SU-DHL-6 (cell line): Measurements from ENCODE around the gene APOL3.

Experiments used
- H2AFZ ChIP-seq: fragments of 200-600 bp; sonication (generic); 2 replicates; pipeline ENCODE4 v1.6.1; 2014; ENCODE audit warnings: low read depth, mild to moderate bottlenecking, moderate library complexity, mixed read lengths, antibody characterized with exemption, low read length; ENCODE audit not compliant: severe bottlenecking
- H3F3A ChIP-seq: fragments of 200-600 bp; shearing (Covaris generic); 2 replicates; pipeline ENCODE4 v1.6.0; 2016; ENCODE audit warnings: antibody characterized with exemption, mild to moderate bottlenecking; ENCODE audit not compliant: insufficient read depth
- H3K27ac ChIP-seq: fragments of 200-600 bp; sonication (generic); 2 replicates; pipeline ENCODE4 v1.5.1; 2016; ENCODE audit warnings: low read depth, mild to moderate bottlenecking, low read length, moderate library complexity, mixed read lengths
- H3K27me3 ChIP-seq: fragments of 200-600 bp; sonication (generic), shearing (Covaris generic); 2 replicates; pipeline ENCODE4 v1.6.0; 2014; ENCODE audit warnings: mild to moderate bottlenecking, low read length
- H3K36me3 ChIP-seq: fragments of 200-600 bp; sonication (generic); 2 replicates; pipeline ENCODE4 v1.6.1; 2014; ENCODE audit warnings: mild to moderate bottlenecking, low read length, mixed read lengths
- H3K4me2 ChIP-seq: fragments of 300-600, 200-600 bp; shearing (Covaris generic), sonication (generic); 2 replicates; pipeline ENCODE4 v1.6.0; 2014; ENCODE audit warnings: low read length, low read depth, mild to moderate bottlenecking; ENCODE audit not compliant: poor library complexity, severe bottlenecking
- H3K4me3 ChIP-seq: fragments of 200-600 bp; sonication (generic); 2 replicates; pipeline ENCODE4 v1.5.1; 2014; ENCODE audit warnings: antibody characterized with exemption, low read length, mild to moderate bottlenecking, mixed read lengths; ENCODE audit not compliant: insufficient read depth, poor library complexity, severe bottlenecking
- H3K79me2 ChIP-seq: fragments of 200-600 bp; sonication (generic); 2 replicates; pipeline ENCODE4 v1.6.1; 2014; ENCODE audit warnings: mild to moderate bottlenecking, low read length, moderate library complexity; ENCODE audit not compliant: insufficient read depth
- H3K9ac ChIP-seq: fragments of 200-600 bp; sonication (generic); 2 replicates; pipeline ENCODE4 v1.7.0; 2014; ENCODE audit warnings: mild to moderate bottlenecking, low read length
- H3K9me2 ChIP-seq: fragments of 200-600 bp; sonication (generic); replicated peaks from 2 replicates; pipeline ENCODE4 v1.6.1; 2014; ENCODE audit warnings: low read length; ENCODE audit not compliant: insufficient read depth
- H3K9me3 ChIP-seq: fragments of 200-600 bp; sonication (generic); 2 replicates; pipeline ENCODE4 v1.6.1; 2014; ENCODE audit warnings: low read length, mixed read lengths; ENCODE audit not compliant: insufficient read depth
- H4K20me1 ChIP-seq: fragments of 200-600 bp; sonication (generic); 2 replicates; pipeline ENCODE4 v1.6.1; 2014; ENCODE audit warnings: low read depth, mild to moderate bottlenecking, antibody characterized with exemption, low read length, moderate library complexity, mixed read lengths
- EZH2phosphoT487 ChIP-seq: fragments of 200-600 bp; sonication (generic), shearing (Covaris generic); conservative IDR thresholded peaks from 2 replicates; pipeline ENCODE4 v1.6.1; 2018; ENCODE audit warnings: mild to moderate bottlenecking, antibody characterized with exemption, low read length, moderate library complexity, mixed read lengths
- TF ChIP-seq, protein P1 (sequence below): fragments of 200-600 bp; sonication (generic); IDR thresholded peaks from one replicate; pipeline ENCODE4 v1.5.1; 2017; ENCODE audit warnings: antibody characterized with exemption, mild to moderate bottlenecking, low read length, moderate library complexity; ENCODE audit not compliant: insufficient read depth, poor library complexity, severe bottlenecking

Gene APOL3

DNA sequence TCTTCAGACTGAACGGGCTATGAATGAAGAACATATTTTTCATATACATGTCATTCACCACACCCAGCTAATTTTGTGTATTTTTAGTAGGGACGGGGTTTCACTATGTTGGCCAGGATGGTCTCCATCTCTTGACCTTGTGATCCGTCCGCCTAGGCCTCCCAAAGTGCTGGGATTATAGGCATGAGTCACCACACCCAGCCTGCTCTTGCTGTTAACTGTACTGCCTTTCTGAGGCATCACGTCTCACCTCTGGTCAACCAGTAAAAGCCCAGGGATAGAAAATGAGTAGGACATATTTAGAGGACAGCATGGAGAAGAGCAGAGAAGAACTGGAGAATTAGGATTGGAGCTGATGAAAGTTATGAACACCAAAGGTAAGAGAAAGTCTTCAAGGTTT lies 55.6 kb downstream of the APOL3 start:
- H3K4me2 ChIP-seq, result no peak overlapping the region
- no peaks in the 10 kb centered on the region for H3K79me2 ChIP-seq
- no peaks in the 10 kb centered on the region for H3K9me2 ChIP-seq
- H3K27me3 ChIP-seq, result no peaks in the 10 kb centered on the region
- H3K36me3 ChIP-seq, result no peaks in the 10 kb centered on the region
- H4K20me1 ChIP-seq, result no peaks in the 10 kb centered on the region
- H3K4me3 ChIP-seq, result no peak overlapping the region
- no peak overlapping the region for H3K27ac ChIP-seq
- TF ChIP-seq EZH2phosphoT487, result no peak
- TF ChIP-seq, protein P1, sequence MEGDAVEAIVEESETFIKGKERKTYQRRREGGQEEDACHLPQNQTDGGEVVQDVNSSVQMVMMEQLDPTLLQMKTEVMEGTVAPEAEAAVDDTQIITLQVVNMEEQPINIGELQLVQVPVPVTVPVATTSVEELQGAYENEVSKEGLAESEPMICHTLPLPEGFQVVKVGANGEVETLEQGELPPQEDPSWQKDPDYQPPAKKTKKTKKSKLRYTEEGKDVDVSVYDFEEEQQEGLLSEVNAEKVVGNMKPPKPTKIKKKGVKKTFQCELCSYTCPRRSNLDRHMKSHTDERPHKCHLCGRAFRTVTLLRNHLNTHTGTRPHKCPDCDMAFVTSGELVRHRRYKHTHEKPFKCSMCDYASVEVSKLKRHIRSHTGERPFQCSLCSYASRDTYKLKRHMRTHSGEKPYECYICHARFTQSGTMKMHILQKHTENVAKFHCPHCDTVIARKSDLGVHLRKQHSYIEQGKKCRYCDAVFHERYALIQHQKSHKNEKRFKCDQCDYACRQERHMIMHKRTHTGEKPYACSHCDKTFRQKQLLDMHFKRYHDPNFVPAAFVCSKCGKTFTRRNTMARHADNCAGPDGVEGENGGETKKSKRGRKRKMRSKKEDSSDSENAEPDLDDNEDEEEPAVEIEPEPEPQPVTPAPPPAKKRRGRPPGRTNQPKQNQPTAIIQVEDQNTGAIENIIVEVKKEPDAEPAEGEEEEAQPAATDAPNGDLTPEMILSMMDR, result no peak
- H3F3A ChIP-seq, result no peaks in the 10 kb centered on the region
- no peak overlapping the region for H2AFZ ChIP-seq
- no peaks in the 10 kb centered on the region for H3K9me3 ChIP-seq
- H3K9ac ChIP-seq, result no peak overlapping the region

DNA sequence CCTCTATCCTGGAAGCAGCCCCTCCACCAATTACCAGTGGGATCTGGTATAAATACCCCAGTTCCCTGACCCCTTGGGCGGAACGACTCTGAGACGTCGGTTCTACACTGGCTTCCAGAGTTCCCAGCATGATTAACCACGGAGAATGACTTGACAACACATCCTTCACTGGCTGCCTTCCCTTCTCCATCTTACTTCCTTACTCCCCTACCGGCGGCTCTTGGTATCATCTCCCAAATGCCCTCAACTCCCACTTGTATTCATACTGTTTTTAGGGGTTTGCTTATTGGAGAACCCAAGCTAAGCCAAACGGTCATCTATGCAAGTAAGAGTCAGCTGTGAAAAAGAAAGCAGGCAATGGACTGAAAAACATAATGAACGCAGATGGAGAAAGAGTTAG lies 56.1 kb downstream of the APOL3 start:
- H3K27me3 ChIP-seq, result no peaks in the 10 kb centered on the region
- no peak overlapping the region for H3K4me3 ChIP-seq
- no peaks in the 10 kb centered on the region for H3K9me2 ChIP-seq

DNA sequence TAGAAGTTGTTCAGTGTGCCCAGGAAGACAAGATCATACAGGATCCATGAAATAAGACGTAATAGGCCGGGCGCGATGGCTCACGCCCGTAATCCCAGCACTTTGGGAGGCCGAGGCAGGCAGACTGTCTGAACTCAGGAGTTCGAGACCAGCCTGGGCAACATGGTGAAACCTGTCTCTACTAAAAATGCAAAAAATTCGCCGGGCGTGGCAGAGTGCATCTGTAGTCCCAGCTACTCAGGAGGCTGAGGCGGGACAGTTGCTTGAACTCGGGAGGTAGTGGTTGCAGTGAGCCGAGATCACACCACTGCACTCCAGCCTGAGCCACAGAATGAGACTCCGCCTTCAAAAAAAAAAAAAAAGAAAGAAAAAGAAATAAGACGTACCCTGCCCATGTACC lies 56.7 kb downstream of the APOL3 start:
- no peak overlapping the region for H3K4me2 ChIP-seq
- H3K4me3 ChIP-seq, result no peak overlapping the region
- H3K27ac ChIP-seq, result no peak overlapping the region
- no peaks in the 10 kb centered on the region for H3K9me3 ChIP-seq
- H3K9me2 ChIP-seq, result no peaks in the 10 kb centered on the region
- no peaks in the 10 kb centered on the region for H4K20me1 ChIP-seq
- H3K79me2 ChIP-seq, result no peaks in the 10 kb centered on the region
- H3K36me3 ChIP-seq, result no peaks in the 10 kb centered on the region
- H3K27me3 ChIP-seq, result no peaks in the 10 kb centered on the region
- H3F3A ChIP-seq, result no peaks in the 10 kb centered on the region
- H3K9ac ChIP-seq, result no peak overlapping the region
- no peak overlapping the region for H2AFZ ChIP-seq
- TF ChIP-seq, protein P1, result no peak
- TF ChIP-seq EZH2phosphoT487, result no peak

More for the DNA sequence above, 56.1 kb downstream of the APOL3 start:
- Histone ChIP-seq H2AFZ (no peak overlapping the region), H3F3A (no peaks in the 10 kb centered on the region), H3K27ac (no peak overlapping the region), H3K79me2 (no peaks in the 10 kb centered on the region), H3K9me3 (no peaks in the 10 kb centered on the region), H3K4me2 (no peak overlapping the region), H3K9ac (no peak overlapping the region), H4K20me1 (no peaks in the 10 kb centered on the region), H3K36me3 (no peaks in the 10 kb centered on the region)
- TF ChIP-seq, protein P1, result no peak
- no peak for TF ChIP-seq EZH2phosphoT487

DNA sequence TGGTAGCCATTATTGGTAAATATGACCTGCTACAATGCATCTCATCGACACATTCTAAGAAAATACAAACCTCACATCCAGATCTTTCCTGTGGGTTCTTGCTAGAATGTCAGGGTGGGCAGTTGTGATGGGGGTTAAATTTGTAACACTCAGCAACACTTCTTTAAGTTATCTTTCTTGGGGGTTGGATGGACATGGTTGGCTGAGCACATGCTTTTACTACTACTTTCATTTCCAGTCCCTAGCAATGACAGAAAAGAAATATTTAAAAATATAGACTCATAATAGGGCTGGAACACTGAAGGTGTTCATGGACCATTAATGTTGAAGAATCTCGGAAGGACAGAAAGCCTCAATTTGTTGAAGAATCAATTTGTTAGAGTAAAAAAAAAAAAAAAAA lies 57.6 kb downstream of the APOL3 start:
- TF ChIP-seq EZH2phosphoT487, result no peak
- TF ChIP-seq, protein P1, result no peak
- Histone ChIP-seq H3K9me3 (no peaks in the 10 kb centered on the region), H3K4me2 (no peak overlapping the region), H3K9me2 (no peaks in the 10 kb centered on the region), H3K4me3 (no peak overlapping the region), H2AFZ (no peak overlapping the region), H4K20me1 (no peaks in the 10 kb centered on the region), H3F3A (no peaks in the 10 kb centered on the region), H3K27ac (no peak overlapping the region), H3K27me3 (no peaks in the 10 kb centered on the region), H3K9ac (no peak overlapping the region), H3K79me2 (no peaks in the 10 kb centered on the region), H3K36me3 (no peaks in the 10 kb centered on the region)
